Measurements from ENCODE around the gene SIPA1. TPM values are rescaled to one million over a fixed set of nuclear protein-coding genes. Genes with fewer than 3 reads are reported as not detected.

SIPA1 gene
- total and polyA plus RNA-seq, 9 of the 15 experiments (the other 6 are each of a cell fraction or from before 2014, with no cell fraction given), result 0.25 to 85.8 (median 16.8) TPM

- H3K79me2 ChIP-seq (ENCODE audit: control insufficient read depth, insufficient read depth, low read length), result no peaks in the 10 kb centered on the region
- DNase-seq (ENCODE audit: extremely low read depth in 1 of 4, low spot score in 3 of 4) (no peak), ATAC-seq (no peak), FAIRE-seq (no peak)
- H3K36me3 ChIP-seq (ENCODE audit: control insufficient read depth, insufficient read depth, low read length), result peaks cover 74% of the 10 kb centered on the region; the same call in 2 of the 3 replicates
- no peak overlapping the region for H3K4me3 ChIP-seq
- no peak overlapping the region for H2AFZ ChIP-seq (ENCODE audit: low read depth, low read length)
- no peaks in the 10 kb centered on the region for H3K27me3 ChIP-seq (ENCODE audit: control insufficient read depth in 2 of 2, insufficient read depth in 2 of 2, low read length in 2 of 2)
- POLR2A ChIA-PET, result interaction anchor here (0.7 to 5.0 kb wide), 8 partner anchors 11 to 372 kb away, joined by 3 to 56 read pairs (median 7); partner anchors contain the start of genes NEAT1, PCNX3, RELA and SIPA1
- 83% methylated on average over 3 of the region's 3 CpGs for WGBS (ENCODE audit: insufficient coverage, low coverage, missing lambda C conversion rate)
- H3K27ac ChIP-seq (ENCODE audit: extremely low read depth, low read depth, low read length), result peak overlapping the region; percentile 92; the same call in 1 of the 3 replicates
- H3K9ac ChIP-seq (ENCODE audit: insufficient read depth in 1 of 2, low read depth in 2 of 2, low read length in 2 of 2), result peak overlapping the region in 1 of 2 experiments; percentile 59; a peak in 2 of 4 replicates
- in situ Hi-C loops (cut with MboI) (no loop called here), intact Hi-C loops (cut with micrococcal nuclease) (no loop called here)
- TF ChIP-seq STAT6 (CRISPR knock-in tag; IDR thresholded peaks at IDR 0.05), result no peak
- TF ChIP-seq CBX5 (IDR thresholded peaks at IDR 0.05; ENCODE audit: borderline replicate concordance, low read depth), result no peak
- no peak for TF ChIP-seq ZNF212 (CRISPR knock-in tag; IDR thresholded peaks at IDR 0.05)
- TF ChIP-seq POU5F1 (IDR thresholded peaks at IDR 0.05; ENCODE audit: borderline replicate concordance, low read depth, low read length, partially characterized antibody), result no peak
- 0 out of 2 replicates have a peak, but pooled peaks have one; percentile 17 for TF ChIP-seq KAT7 (CRISPR knock-in tag; IDR thresholded peaks at IDR 0.05; ENCODE audit: borderline replicate concordance)
- TF ChIP-seq E2F5 (CRISPR knock-in tag; IDR thresholded peaks at IDR 0.05), result 0 out of 2 replicates have a peak, but pooled peaks have one; percentile 28
- TF ChIP-seq HMG20B (CRISPR knock-in tag; IDR thresholded peaks at IDR 0.05), result no peak
- no peak for TF ChIP-seq C11orf30 (IDR thresholded peaks at IDR 0.05; ENCODE audit: low read depth)
- TF ChIP-seq SETDB1 (IDR thresholded peaks at IDR 0.05; ENCODE audit: low read length), result no peak
- CTCF ChIA-PET (ENCODE audit: low intra/inter-chr PET ratio), result no interaction called here
- H4K20me1 ChIP-seq (replicated peaks; ENCODE audit: control insufficient read depth, insufficient read depth, low read length), result 0 out of 2 replicates have a peak, but pooled peaks cover 8% of the 10 kb centered on the region
- no TSS peak for BruUV-seq (replicated peaks)
- peaks cover 29 to 65% of the 10 kb centered on the region in 2 experiments for H3K4me1 ChIP-seq (replicated peaks in 1 of 2; ENCODE audit: control insufficient read depth in 2 of 2, insufficient read depth in 2 of 2, low read length in 2 of 2)
- peak overlapping the region; percentile 84; the same call in 1 of the 2 replicates for H3K4me2 ChIP-seq (ENCODE audit: insufficient read depth, low read length)
- no peaks in the 10 kb centered on the region for H3K9me1 ChIP-seq (ENCODE audit: control insufficient read depth, insufficient read depth, low read length)
- H3K9me3 ChIP-seq (replicated peaks; ENCODE audit: control insufficient read depth, insufficient read depth, low read depth, low read length), result no peaks in the 10 kb centered on the region
Observed at GRCh38 chr11:65651339-65651588, 13.4 kb downstream of the SIPA1 start.
